Prostate gland (tissue), 2 donors: ENCODE data around the gene ERBIN. TPM values are rescaled to one million over a fixed set of nuclear protein-coding genes. Genes with fewer than 3 reads are reported as not detected.

Experiments used
- DNase-seq: peaks from one replicate; pipeline ENCODE4 v3.0.0-alpha.2; 2019; ENCODE audit warnings: low spot score
- H3K27ac ChIP-seq, 2 donors: fragments of 200-600 bp; sonication (generic); 2 replicates each; pipeline ENCODE4 v1.5.1; 2017 to 2019
- H3K27me3 ChIP-seq: fragments of 200-600 bp; sonication (generic); replicated peaks from 2 replicates; pipeline ENCODE4 v1.5.1; 2019; ENCODE audit not compliant: insufficient read depth
- H3K36me3 ChIP-seq, 2 donors: fragments of 200-600 bp; sonication (generic); 1 replicate in 1 of 2; 2 replicates in 1 of 2; pipeline versions ENCODE4 v1.5.1 to v1.8.1; 2017 to 2019
- H3K4me1 ChIP-seq: fragments of 200-600 bp; sonication (generic); replicated peaks from 2 replicates; pipeline ENCODE4 v1.5.1; 2019
- H3K4me3 ChIP-seq, 2 donors: fragments of 200-600 bp; sonication (generic); 2 replicates each; pipeline ENCODE4 v1.5.1; 2017 to 2019
- H3K9me3 ChIP-seq: fragments of 200-600 bp; sonication (generic); 2 replicates; pipeline ENCODE4 v1.5.1; 2017
- CTCF ChIP-seq, 4 experiments: fragments of 200-600 bp in 2 of 4; fragments of 450-650 bp in 2 of 4; sonication (generic) in 2 of 4; IDR thresholded peaks; 1 replicate in 3 of 4; 2 replicates in 1 of 4; pipeline ENCODE4 v1.5.1; 2016 to 2019; ENCODE audit warnings: antibody characterized with exemption in 4 of 4, mild to moderate bottlenecking in 2 of 4, moderate library complexity in 2 of 4
- POLR2A ChIP-seq: fragments of 450-650 bp; IDR thresholded peaks from one replicate; pipeline ENCODE4 v1.6.1; 2016; ENCODE audit warnings: antibody characterized with exemption, mild to moderate bottlenecking
- POLR2AphosphoS5 ChIP-seq: sonication (generic); formaldehyde crosslinking; IDR thresholded peaks from one replicate; pipeline ENCODE4 v1.6.1; 2017; ENCODE audit warnings: antibody characterized with exemption
- WGBS: methylation state at CpG from one replicate; pipeline ENCODE4 v1.1.5; 2018; 5-methylcytosine and 5-hydroxymethylcytosine counted together
- intact Hi-C: fragments of 100-400 bp; cut with DNase I; formaldehyde crosslinking; loops from one replicate; pipeline ENCODE4 v1.14.2; 2022
- total RNA-seq, 2 donors: library from RNA; depleted of rRNA; stranded (reverse); fragments of >200 nt; gene quantifications; one replicate each; pipeline ENCODE4 v1.1.0, GENCODE V29; 2016

ERBIN gene
- total RNA-seq, 2 donors from 2014 or later = 68.8 to 73.6 TPM

- intact Hi-C loops = no loop called here
- Histone ChIP-seq H3K9me3 (no peaks in the 10 kb centered on the region), H3K4me3 (no peak overlapping the region), H3K27ac (no peak overlapping the region), H3K27me3 (no peaks in the 10 kb centered on the region), H3K36me3 (no peaks in the 10 kb centered on the region), H3K4me1 (no peaks in the 10 kb centered on the region)
- 90% methylated on average over 3 of the region's 3 CpGs for WGBS
- TF ChIP-seq POLR2AphosphoS5 (no peak), CTCF (IDR thresholded peaks at IDR 0.05) (no peak), POLR2A (no peak)
- DNase-seq = no peak
These were observed 10.3 kb upstream of the ERBIN start for GRCh38 chr5:65916066-65916465.

GRCh38 chr5:65916636-65917035 lies 9.7 kb upstream of the ERBIN start:
- TF ChIP-seq POLR2A = no peak
- TF ChIP-seq CTCF (IDR thresholded peaks at IDR 0.05) = no peak
- no peak for TF ChIP-seq POLR2AphosphoS5
- Histone ChIP-seq H3K36me3 (no peaks in the 10 kb centered on the region), H3K4me1 (no peaks in the 10 kb centered on the region), H3K9me3 (no peaks in the 10 kb centered on the region), H3K27ac (no peak overlapping the region), H3K4me3 (no peak overlapping the region), H3K27me3 (no peaks in the 10 kb centered on the region)
- WGBS = 50% methylated on average over 1 of the region's 1 CpG
- intact Hi-C loops = no loop called here
- no peak for DNase-seq

GRCh38 chr5:65919773-65920172 lies 6.6 kb upstream of the ERBIN start:
- Histone ChIP-seq H3K4me3 (no peak overlapping the region), H3K9me3 (no peaks in the 10 kb centered on the region), H3K27ac (no peak overlapping the region), H3K27me3 (no peaks in the 10 kb centered on the region), H3K36me3 (no peaks in the 10 kb centered on the region), H3K4me1 (no peaks in the 10 kb centered on the region)
- intact Hi-C loops = loop anchor here (10.0 kb wide), 3 partner anchors 105 to 295 kb away; partner anchors contain the start of genes SHLD3, TRAPPC13 and TRIM23
- TF ChIP-seq CTCF (IDR thresholded peaks at IDR 0.05) (no peak), POLR2A (no peak), POLR2AphosphoS5 (no peak)
- DNase-seq = no peak

GRCh38 chr5:65923339-65923738 lies 3.0 kb upstream of the ERBIN start:
- TF ChIP-seq POLR2A = no peak
- no peak for TF ChIP-seq CTCF (IDR thresholded peaks at IDR 0.05)
- no peak for TF ChIP-seq POLR2AphosphoS5
- no peaks in the 10 kb centered on the region for H3K9me3 ChIP-seq
- H3K27me3 ChIP-seq = no peaks in the 10 kb centered on the region
- no peaks in the 10 kb centered on the region for H3K4me1 ChIP-seq
- no peaks in the 10 kb centered on the region for H3K36me3 ChIP-seq
- intact Hi-C loops = loop anchor here (10.0 kb wide), 3 partner anchors 101 to 299 kb away; partner anchors contain the start of genes SHLD3, TRAPPC13 and TRIM23
- no peak overlapping the region for H3K4me3 ChIP-seq
- no peak for DNase-seq
- 90% methylated on average over 5 of the region's 5 CpGs for WGBS
- no peak overlapping the region for H3K27ac ChIP-seq

- H3K36me3 ChIP-seq = no peaks in the 10 kb centered on the region
- H3K27me3 ChIP-seq = no peaks in the 10 kb centered on the region
- TF ChIP-seq CTCF (IDR thresholded peaks at IDR 0.05) = no peak
- peak; percentile 25 for TF ChIP-seq POLR2AphosphoS5
- WGBS = 2% methylated on average over 19 of the region's 19 CpGs
- peaks cover 3% of the 10 kb centered on the region for H3K4me1 ChIP-seq
- H3K4me3 ChIP-seq = peak overlapping the region; percentile 86 to 97
- no peaks in the 10 kb centered on the region for H3K9me3 ChIP-seq
- intact Hi-C loops = loop anchor here (5.0 to 10.0 kb wide), 4 partner anchors 100 to 300 kb away; partner anchors contain the start of genes SHLD3, SREK1, TRAPPC13 and TRIM23
- no peak for DNase-seq
- H3K27ac ChIP-seq = peak overlapping the region; percentile 100
These were observed 1.9 kb upstream of the ERBIN start for GRCh38 chr5:65924366-65925043.
